GM18508 (cell line): ENCODE data around the gene SETDB2.

ENCODE experiments used
- ATAC-seq: cut with Tn5 transposase; IDR thresholded peaks from one replicate; pipeline ENCODE4 v1.9.1; 2021; ENCODE audit warnings: moderate number of reproducible peaks; ENCODE audit not compliant: insufficient read depth, unreplicated experiment

The SETDB2 gene

DNA sequence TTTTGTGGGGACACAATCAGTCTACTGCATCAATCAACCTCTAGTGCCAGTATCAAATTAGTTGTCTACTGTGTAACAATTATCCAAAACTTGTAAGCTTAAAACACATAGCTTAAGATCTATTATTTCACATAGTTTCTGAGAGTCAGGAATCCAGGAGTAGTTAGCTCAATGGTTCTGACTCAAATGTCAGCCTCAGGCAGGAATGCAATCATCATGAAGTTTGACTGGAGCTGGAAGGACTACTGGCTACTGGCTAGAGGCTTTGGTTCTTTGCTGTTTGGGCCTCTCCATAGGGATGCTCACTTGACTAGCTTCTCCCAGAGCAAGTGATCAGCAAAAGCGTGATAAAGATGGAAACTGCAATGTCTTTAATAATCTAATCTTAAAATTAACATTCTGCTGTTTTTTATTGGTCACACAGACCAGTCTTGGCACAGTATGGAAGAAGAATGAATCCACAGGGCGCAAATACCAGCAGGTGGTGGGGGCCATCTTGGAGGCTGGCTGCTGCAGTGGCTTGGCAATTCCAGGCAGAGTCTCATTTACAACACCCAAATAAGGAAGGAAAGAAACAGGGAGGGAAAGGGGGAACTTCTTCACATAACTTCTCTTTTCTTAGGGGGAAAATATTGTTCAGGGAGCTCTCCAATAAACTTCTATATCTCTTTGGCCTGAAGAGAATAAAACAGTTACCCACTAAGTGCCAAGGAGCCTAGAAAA lies 15.9 kb upstream of the SETDB2 start:
- ATAC-seq = no peak

DNA sequence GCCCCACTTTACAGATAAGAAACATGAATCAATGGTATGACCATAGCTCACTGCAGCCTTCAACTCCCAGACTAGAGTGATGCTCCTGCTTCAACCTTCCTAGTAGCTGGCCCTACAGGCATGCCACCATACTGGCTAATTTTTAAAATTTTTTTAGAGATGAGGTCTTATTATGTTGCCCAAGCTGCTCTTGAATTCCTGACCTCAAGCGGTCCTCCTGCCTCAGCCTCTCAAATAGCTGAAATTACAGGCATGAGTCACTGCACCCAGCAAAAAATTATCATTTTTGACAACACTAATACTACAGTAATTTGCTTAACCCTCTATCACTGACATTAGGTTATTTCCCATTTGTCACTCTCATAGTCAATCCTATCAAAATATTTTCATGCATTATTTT lies 15.0 kb upstream of the SETDB2 start:
- no peak for ATAC-seq

DNA sequence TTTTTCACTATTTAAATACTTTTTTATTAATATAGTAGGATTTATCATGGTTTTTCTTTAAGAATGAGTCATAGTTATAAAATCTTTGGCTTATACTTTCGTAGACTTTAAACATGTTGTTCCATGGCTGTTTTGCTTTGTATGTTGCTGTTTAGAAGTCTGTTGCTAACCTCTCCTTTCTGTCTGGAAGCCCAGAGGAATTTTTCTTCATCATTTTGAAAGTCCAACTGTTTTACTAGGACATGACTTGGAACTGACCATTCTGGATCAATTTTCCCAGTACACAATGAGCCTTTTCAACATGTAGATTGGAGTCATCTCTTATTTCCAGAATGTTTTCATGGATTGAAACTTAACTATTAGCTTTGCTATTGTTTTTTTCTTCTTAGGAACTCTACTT lies 8.1 kb upstream of the SETDB2 start:
- no peak for ATAC-seq

DNA sequence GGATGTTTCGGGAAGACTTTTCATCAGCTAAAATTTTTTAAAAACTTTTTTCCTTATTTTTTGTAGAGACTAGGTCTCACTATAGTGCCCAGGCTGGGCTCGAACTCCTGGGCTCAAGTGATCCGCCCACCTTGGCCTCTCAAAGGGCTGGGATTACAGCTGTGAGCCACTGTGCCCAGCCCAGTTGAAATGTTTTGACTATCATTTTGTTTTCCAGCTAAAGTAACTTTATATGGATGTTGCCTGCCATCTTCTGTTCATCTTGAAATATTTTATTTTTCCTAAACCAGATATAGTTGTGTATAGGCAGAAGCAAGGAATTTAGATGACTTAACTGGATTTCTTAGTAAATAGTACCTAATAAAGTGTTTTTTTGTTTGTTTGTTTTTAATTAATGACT lies 7.2 kb upstream of the SETDB2 start:
- no peak for ATAC-seq

DNA sequence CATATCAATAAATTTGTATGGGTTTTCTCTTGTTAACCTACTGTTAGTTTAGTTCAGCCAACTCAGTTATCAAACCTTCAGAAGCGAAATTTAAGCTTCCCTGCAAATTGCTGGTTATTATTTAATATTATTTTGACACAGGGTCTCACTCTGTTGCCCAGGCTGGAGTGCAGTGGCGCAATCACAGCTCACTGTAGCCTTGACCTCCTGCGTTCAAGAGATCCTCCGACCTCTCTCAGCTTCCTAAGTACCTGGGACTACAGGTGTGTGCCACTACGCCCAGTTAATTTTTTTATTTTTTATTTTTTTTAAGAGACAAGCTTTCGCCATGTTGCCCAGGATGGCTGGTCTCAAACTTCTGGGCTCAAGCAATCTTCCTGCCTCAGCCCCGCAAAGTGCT lies 6.4 kb upstream of the SETDB2 start:
- no peak for ATAC-seq

DNA sequence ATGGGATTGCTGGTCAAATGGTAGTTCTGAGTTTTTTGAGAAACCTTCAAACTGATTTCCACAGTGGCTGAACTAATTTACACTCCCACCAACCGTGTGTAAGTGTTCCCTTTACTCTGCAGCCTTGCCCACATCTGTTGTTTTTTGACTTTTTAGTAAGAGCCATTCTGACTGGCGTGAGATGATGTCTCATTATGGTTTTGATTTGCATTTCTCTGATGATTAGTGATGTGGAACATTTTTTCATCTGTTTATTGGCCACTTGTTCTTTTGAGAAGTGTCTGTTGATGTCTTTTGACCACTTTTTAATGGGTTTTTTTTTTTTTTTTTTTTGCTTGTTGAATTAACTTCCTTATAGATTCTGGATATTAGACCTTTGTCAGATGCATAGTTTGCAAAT lies 4.5 kb upstream of the SETDB2 start:
- no peak for ATAC-seq

DNA sequence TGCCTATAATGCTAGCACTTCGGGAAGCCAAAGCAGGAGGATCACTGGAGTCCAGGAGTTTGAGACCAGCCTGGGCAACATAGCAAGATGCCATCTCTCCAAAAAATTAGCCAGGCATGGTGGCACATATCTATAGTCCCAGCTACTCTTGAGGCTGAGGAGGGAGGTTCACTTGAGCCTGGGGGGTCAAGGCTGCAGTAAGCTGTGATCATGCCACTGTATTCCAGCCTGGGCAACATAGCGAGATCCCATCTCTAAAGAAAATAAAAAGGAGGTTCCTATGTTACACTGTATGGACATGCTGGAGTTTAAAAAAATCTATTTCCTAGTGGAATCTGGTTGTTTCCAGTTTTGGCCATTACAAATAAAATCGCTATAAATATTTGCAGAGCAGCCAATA lies 2.8 kb upstream of the SETDB2 start:
- no peak for ATAC-seq

DNA sequence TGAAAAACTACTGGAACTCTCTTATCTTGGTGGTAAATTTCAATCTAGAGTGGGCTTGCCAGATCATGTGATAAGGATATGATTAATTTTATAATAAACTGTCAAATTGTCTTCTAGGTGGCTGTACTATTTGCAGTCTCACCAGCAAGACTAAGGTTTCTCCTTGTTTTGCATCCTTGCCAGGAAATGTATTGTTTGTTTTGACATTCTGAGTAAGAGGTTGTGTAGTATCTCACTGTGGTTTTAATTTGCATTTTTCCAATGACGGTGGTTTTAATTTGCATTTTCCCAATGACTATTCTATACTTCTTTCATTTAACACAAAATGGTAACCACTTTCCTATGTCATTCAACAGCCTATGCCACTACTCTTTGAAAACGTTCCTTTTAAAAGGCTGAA lies 2.2 kb upstream of the SETDB2 start:
- no peak for ATAC-seq

DNA sequence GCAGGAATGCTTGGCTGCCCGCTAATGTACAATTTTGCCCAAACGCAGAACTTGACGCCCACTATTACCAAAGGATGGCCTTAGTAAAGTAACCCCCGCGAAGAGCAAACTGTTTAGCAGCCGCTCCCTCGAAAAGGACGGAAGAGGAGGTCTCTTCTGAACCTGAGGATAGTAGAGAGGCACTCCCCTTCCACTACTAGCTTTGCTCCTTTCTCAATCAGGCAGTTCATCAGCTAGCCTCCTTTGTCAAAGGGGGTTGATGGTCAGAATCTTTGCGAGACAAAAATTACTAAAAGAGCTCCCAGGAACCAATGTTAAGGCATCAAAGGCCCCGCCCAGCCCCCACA lies 744 bp upstream of the SETDB2 start:
- no peak for ATAC-seq

DNA sequence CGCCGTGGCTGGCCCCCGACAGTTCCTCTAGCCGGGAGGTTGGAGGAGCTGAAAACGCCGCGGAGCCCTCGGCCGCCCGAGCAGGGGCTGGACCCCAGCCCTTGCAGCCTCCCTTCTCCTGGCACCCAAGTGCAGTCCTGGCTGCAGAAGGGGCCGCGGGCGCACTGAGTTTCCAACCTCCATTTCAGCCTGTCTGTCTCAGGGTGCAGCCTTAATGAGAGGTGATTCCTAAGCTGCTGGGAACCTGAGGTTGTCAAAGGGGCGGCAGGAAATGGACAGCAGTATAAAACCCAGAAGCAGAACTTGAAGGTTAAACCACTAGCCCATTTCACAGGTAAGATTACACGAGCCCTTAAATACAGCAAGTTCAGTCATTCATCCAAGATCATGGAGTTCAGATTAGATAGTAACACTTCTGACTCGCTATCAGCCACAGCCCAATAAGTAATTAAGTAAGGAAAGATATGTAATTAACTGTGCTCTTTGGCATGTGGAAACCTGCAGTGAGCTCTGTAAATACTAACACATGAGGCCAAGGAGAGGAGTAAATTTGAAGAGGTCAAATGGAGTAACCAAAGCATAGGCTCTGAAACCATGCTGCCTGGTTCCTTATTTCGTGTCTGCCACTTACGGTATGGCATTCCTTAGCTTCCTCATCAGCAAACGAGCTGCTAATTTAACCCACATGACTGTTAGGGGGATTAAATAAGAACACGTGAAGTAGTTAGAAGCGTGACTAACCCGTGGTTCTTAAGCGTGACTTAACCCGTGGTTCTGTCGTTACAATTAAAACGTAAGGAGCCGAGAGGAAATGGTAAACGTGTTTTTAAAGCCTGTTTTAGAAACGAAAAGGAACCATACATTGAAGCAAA lies 686 bp downstream of the SETDB2 start:
- peak; percentile 0 for ATAC-seq

DNA sequence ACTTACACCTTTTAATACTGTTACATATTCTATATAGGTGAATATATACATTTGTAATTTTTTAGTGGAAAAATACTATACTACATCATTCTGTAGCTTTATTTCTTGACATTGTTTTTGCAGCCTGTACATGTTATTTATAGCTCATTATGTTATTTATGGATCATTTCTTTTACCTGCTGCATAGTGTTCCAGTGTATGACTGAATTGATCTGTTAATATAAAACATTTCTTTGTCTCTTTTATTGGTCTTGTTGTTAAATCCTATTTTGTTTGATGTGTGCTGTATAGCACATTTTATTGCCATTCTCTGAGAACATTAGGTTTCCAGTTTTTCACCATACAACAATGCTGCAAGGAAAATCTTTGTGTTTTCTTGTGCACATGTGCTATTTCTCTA lies 2.4 kb downstream of the SETDB2 start:
- ATAC-seq = no peak

DNA sequence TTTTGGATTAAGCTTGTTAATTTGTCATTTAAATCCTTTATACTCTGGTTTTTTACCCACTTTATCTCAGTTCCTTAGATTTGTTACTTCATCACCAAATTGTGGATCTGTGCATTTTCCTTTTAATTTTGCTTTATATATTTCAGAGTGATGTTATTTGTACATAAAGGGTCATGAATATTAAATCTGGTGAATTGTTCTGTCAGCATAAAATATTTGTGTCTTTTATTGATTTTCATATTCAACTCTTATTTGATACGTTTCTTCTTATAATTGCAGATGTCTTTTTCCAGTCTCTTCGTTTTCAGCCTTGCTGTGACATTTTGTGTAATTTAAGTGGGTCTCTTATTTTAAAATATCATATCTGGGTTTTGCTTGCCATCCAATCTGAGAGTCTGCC lies 4.7 kb downstream of the SETDB2 start:
- no peak for ATAC-seq

DNA sequence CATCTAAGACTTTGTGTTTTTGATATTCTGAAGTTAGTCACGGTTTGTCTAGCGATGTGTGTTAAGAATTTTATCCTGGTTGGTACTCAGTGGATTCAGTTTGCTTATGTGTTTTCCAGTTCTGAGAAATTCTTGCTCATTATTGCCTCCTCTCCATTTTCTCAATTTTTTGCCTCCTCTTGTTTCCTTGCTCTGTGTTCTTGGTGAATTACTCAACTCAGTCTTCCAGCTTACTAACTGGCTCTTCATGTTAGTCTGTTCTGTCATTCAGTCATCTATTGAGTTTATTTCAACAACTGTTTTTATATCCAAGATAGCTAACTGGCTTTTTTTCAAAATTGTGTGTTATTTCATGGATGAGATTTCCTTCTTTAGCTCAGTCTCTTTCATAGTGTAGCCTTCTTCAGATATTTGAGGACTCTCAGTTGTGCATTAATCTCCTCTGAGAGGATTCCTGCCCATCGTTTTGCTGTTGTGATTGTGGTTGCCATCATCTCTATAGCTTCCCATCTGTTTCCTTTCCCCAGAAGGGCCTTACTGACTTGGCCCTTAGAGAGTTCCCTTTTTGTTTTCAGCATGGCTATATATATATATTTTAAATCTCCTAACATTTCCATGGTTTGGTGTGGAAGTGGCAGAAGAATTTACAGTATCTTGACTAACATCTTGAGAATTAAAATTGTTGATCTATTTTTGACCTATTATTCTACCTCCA lies 6.2 kb downstream of the SETDB2 start:
- ATAC-seq = no peak

DNA sequence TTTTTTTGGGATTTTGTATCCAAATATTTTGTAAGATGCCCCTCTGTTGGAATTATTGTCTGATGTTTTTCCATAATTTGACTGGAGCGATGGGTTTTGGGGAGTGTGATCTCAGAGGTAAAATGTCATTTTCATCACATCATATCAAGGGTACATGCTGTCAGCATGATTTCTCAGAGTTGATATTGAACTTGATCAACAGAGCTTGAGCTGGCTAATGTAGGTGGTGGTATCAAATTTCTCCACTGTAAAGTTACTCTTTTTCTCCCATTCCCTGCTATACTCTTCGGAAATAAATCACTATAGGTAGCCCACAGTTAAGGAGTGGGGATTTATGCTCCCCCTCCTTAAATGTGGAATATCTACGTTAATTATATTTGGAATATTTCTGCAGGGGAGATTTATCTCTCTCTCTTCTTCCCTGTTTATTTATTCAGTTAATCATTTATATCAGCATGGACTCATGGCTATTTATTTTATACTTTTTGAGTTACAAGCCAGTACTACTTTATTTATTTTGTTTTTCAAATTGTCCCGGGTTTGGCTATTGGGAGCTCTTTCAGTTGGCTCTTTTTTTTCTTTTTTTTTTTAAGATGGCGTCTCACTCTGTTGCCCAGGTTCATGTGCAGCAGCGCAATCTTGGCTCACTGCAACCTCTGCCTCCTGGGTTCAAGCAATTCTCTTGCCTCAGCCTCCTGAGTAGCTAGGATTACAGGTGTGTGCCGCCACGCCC lies 8.8 kb downstream of the SETDB2 start:
- ATAC-seq = no peak

DNA sequence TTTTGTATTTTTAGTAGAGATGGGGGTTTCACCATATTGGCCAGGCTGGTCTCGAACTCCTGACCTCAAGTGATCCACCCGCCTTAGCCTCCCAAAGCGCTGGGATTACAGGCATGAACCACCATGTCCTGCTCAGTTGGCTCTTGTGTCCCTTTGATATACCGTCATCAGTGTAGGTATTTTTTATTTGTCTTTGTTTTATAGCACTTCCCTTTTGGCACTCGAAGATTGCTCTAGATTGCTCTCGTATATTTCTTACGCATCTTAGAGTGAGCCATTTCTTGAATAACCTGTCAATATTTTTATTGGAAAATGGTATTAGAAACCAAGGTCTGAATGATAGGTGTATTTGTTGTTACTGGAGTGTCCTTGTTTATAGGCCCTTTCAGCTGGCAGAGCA lies 9.4 kb downstream of the SETDB2 start:
- ATAC-seq = no peak

DNA sequence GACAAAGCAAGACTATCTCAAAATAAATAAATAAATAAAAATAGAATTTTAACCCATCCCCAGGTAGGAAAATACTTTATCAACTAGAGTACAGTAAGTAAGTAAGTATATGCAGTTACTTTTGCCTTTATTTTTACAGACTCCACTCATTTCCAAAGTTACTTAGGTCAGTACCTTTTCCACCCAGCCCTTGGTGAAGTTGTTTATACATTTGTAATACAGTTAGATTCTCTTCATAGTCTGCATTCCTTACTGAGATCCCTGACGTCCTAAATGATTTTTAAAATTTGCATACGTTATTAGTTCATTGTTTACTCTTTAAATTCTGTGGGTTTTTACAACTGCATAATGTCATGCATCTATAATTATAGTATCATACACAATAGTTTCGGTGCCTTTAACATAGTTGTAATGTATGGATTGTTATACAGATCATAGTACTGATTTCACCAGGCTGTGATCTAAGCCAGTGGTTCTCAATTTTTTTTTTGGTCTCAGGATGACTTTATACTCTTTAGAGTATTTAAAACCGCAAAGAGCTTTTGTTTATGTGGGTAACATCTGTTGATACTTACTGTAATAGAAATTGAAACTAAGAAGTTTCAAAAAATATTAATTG lies 10.4 kb downstream of the SETDB2 start:
- peak; percentile 75 for ATAC-seq

DNA sequence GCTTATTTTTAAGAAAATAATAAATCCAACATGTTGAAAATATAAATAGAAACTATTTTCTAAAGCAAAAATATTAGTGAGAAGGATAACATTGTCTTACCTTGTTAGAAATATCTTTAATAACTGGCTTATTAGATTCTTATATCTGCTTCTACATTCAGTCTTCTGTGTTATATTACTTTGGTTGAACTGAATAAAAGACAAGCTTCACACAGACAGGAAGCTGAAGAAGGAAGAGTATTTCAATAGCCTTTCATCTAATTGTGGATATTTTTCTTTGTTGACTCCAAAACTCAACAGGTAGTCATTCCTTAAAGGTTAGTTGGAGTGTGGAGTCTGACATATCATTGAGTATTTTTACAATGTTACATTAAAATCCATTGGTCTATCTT lies 10.9 kb downstream of the SETDB2 start:
- no peak for ATAC-seq

DNA sequence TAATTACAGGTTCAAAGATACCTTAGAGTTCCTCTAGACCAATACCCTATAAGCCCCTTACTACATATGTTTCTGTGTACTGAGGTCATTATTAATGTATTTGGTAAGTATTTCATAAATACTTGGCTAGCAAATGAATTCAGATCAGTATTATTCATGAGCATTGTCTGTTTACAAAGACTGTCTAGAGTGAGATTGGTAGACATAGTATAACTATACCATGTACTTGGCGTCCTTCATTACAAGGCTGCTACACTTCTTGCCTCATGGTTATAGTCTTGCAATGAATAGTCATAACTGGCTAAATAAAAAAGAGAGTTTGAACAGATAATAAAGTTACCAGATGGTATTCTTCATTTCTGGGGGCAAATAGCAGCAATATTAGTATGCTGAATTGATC lies 12.1 kb downstream of the SETDB2 start:
- ATAC-seq = no peak

DNA sequence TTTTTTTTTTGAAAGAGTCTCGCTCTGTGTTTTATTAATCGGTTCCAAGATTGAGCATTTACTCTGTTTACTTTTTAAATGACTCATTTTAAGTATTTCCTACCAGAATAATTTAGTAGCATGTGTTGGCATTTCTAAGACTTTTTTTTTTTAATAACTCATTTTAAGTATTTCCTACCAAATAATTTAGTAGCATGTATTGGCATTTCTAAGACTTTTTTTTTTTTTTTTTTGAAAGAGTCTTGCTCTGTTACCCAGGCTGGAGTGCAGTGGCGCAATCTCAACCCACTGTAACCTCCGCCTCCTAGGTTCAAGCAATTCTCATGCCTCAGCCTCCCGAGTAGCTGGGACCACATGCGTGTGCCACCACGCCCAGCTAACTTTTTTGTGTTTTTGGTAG lies 13.1 kb downstream of the SETDB2 start:
- ATAC-seq = no peak

DNA sequence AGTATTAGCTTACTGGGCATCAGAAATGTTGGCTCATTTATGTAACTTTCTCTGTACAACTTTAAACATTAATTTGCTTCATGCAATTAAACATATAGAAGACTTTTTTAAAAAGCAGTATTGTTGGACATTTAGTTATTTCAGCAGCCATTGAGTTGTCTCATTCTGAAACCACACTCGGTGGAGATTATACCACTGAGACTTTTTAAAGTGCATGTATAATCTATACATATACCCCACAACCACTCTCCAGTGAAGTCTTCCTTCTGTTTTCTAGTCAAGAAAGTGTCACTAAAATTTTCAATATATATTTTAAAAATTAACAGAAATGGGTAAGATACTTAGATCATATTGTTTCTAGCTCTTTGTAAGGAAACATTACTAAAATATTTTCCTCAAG lies 15.5 kb downstream of the SETDB2 start:
- no peak for ATAC-seq
